Activated CD8-positive, alpha-beta T cell treated with anti-CD3 and anti-CD28 coated beads, Interleukin-2, amount 10 ng/mL, durations not matched to agents 7 days and 5 days (primary cell): ENCODE data around the gene IFNG. TPM values are rescaled to one million over a fixed set of nuclear protein-coding genes. Genes with fewer than 3 reads are reported as not detected.
"Not testable (repeated sequence)": the region's sequence is repeated elsewhere in the genome, so short reads cannot be mapped to it uniquely, and the experiment has no call there.

ENCODE experiments used
- ATAC-seq: fragments of 150-1000 bp; cut with Tn5 transposase; one replicate; pipeline ENCODE4 v1.10.0; 2021; ENCODE audit warnings: moderate library complexity
- CTCF ChIA-PET: fragments of 350-600 bp; sonication (Branson Sonifier 250); formaldehyde crosslinking; loops from one replicate; lab custom pipeline; 2021; ENCODE audit warnings: antibody characterized with exemption; lab: Charles Lee
- POLR2A ChIA-PET: fragments of 350-600 bp; sonication (Branson Sonifier 250); formaldehyde crosslinking; loops from one replicate; lab custom pipeline; 2021; ENCODE audit warnings: antibody characterized with exemption; lab: Charles Lee
- DNase-seq: peaks from one replicate; pipeline ENCODE4 v3.0.0-alpha.2; 2020
- H3K27ac Mint-ChIP-seq: one replicate; pipeline ENCODE4 v1.8.0; 2021; ENCODE audit warnings: mild to moderate bottlenecking, mixed read lengths
- H3K27me3 Mint-ChIP-seq: one replicate; pipeline ENCODE4 v1.8.0; 2021; ENCODE audit warnings: low read depth, mixed read lengths
- H3K36me3 Mint-ChIP-seq: one replicate; pipeline ENCODE4 v1.8.0; 2021; ENCODE audit warnings: low read depth, mixed read lengths
- H3K4me1 Mint-ChIP-seq: one replicate; pipeline ENCODE4 v1.8.0; 2021; ENCODE audit warnings: low read depth, mixed read lengths
- H3K4me3 Mint-ChIP-seq: one replicate; pipeline ENCODE4 v1.8.0; 2021; ENCODE audit warnings: mild to moderate bottlenecking, mixed read lengths
- H3K9me3 Mint-ChIP-seq: one replicate; pipeline ENCODE4 v1.8.0; 2022; ENCODE audit warnings: mixed read lengths; ENCODE audit not compliant: insufficient read depth
- total RNA-seq, 2 experiments: library from RNA; stranded (reverse); gene quantifications; one replicate each; pipeline ENCODE4 v1.2.3, GENCODE V29; 2021

IFNG gene
- 1 to 10 TPM; 3.1 to 5.0 TPM for total RNA-seq

GRCh38 chr12:68159681-68160304, at the start of gene IFNG:
Gene IFNG, minus strand, starts transcription at chr12:68159740. Its CDS starts 125 bp downstream, at chr12:68159615.
- H3K36me3 Mint-ChIP-seq = peaks cover 5% of the 10 kb centered on the region
- peak; percentile 32 for DNase-seq
- H3K27me3 Mint-ChIP-seq = no peaks in the 10 kb centered on the region
- no peaks in the 10 kb centered on the region for H3K9me3 Mint-ChIP-seq
- peaks cover 50% of the 10 kb centered on the region for H3K4me1 Mint-ChIP-seq
- peak within 1 kb of the TSS; percentile 68 for H3K27ac Mint-ChIP-seq
- POLR2A ChIA-PET = interaction anchor here (0.7 to 1.0 kb wide), 2 partner anchors 40 to 42 kb away, joined by 3 to 4 read pairs; no protein-coding TSS in a partner anchor
- ATAC-seq = peak; percentile 63
- CTCF ChIA-PET = interaction anchor here (0.7 to 4.9 kb wide), 13 partner anchors 9 to 158 kb away, joined by 3 to 223 read pairs (median 18); no protein-coding TSS in a partner anchor
- peak within 1 kb of the TSS; percentile 73 for H3K4me3 Mint-ChIP-seq

- H3K36me3 Mint-ChIP-seq, POLR2A ChIA-PET, H3K27ac Mint-ChIP-seq, H3K9me3 Mint-ChIP-seq, DNase-seq, H3K4me3 Mint-ChIP-seq, ATAC-seq: not testable (repeated sequence)
- Mint-ChIP-seq H3K27me3 (peaks cover 11% of the 10 kb centered on the region), H3K4me1 (peaks cover 15% of the 10 kb centered on the region)
- CTCF ChIA-PET = interaction anchor here (0.6 kb wide), 1 partner anchor 35 kb away, joined by 3 read pairs; no protein-coding TSS in a partner anchor
Measured at GRCh38 chr12:68209048-68209728, 49.6 kb upstream of the IFNG start.

- Mint-ChIP-seq H3K9me3 (no peaks in the 10 kb centered on the region), H3K4me3 (no peak overlapping the region), H3K27ac (no peak overlapping the region), H3K27me3 (peaks cover 14% of the 10 kb centered on the region), H3K4me1 (peaks cover 31% of the 10 kb centered on the region), H3K36me3 (peaks cover 2% of the 10 kb centered on the region)
- CTCF ChIA-PET = interaction anchor here (1.1 kb wide), 2 partner anchors 9 to 16 kb away, joined by 3 to 5 read pairs; no protein-coding TSS in a partner anchor
- POLR2A ChIA-PET = no interaction called here
- no peak for DNase-seq
- no peak for ATAC-seq
Measured at GRCh38 chr12:68207276-68207675, 47.7 kb upstream of the IFNG start.

- CTCF ChIA-PET = interaction anchor here (1.1 to 1.4 kb wide), 2 partner anchors 17 to 111 kb away, joined by 3 to 5 read pairs; no protein-coding TSS in a partner anchor
- ATAC-seq (no peak), DNase-seq (no peak)
- H3K36me3 Mint-ChIP-seq = peaks cover 2% of the 10 kb centered on the region
- POLR2A ChIA-PET = no interaction called here
- peaks cover 24% of the 10 kb centered on the region for H3K4me1 Mint-ChIP-seq
- H3K9me3 Mint-ChIP-seq = no peaks in the 10 kb centered on the region
- no peak overlapping the region for H3K27ac Mint-ChIP-seq
- H3K4me3 Mint-ChIP-seq = no peak overlapping the region
- H3K27me3 Mint-ChIP-seq = peaks cover 12% of the 10 kb centered on the region
Measured at GRCh38 chr12:68206446-68206845, 46.9 kb upstream of the IFNG start.

- Mint-ChIP-seq H3K36me3 (no peaks in the 10 kb centered on the region), H3K4me1 (peaks cover 38% of the 10 kb centered on the region), H3K9me3 (no peaks in the 10 kb centered on the region), H3K27ac (no peak overlapping the region), H3K4me3 (no peak overlapping the region), H3K27me3 (peaks cover 12% of the 10 kb centered on the region)
- ATAC-seq (peak; percentile 79), DNase-seq (no peak)
- CTCF ChIA-PET = interaction anchor here (1.4 to 2.6 kb wide), 2 partner anchors 20 to 162 kb away, joined by 5 to 8 read pairs; no protein-coding TSS in a partner anchor
- POLR2A ChIA-PET = no interaction called here
Measured at GRCh38 chr12:68203460-68203875, 43.9 kb upstream of the IFNG start.

- Mint-ChIP-seq H3K4me3 (no peak overlapping the region), H3K4me1 (peaks cover 40% of the 10 kb centered on the region), H3K27ac (no peak overlapping the region), H3K36me3 (no peaks in the 10 kb centered on the region), H3K9me3 (no peaks in the 10 kb centered on the region), H3K27me3 (peaks cover 8% of the 10 kb centered on the region)
- POLR2A ChIA-PET = no interaction called here
- CTCF ChIA-PET = interaction anchor here (1.0 to 1.6 kb wide), 2 partner anchors 11 to 43 kb away, joined by 3 to 6 read pairs; no protein-coding TSS in a partner anchor
- no peak for DNase-seq
- no peak for ATAC-seq
Measured at GRCh38 chr12:68200854-68201253, 41.3 kb upstream of the IFNG start.

- POLR2A ChIA-PET = no interaction called here
- ATAC-seq = no peak
- DNase-seq = no peak
- Mint-ChIP-seq H3K4me1 (peaks cover 40% of the 10 kb centered on the region), H3K27me3 (peaks cover 4% of the 10 kb centered on the region), H3K27ac (no peak overlapping the region), H3K36me3 (no peaks in the 10 kb centered on the region), H3K4me3 (no peak overlapping the region), H3K9me3 (no peaks in the 10 kb centered on the region)
- CTCF ChIA-PET = interaction anchor here (1.4 to 1.6 kb wide), 3 partner anchors 18 to 117 kb away, joined by 3 to 6 read pairs (median 4); no protein-coding TSS in a partner anchor
Measured at GRCh38 chr12:68199127-68199526, 39.6 kb upstream of the IFNG start.

- ChIA-PET POLR2A (no interaction called here), CTCF (interaction anchor here (1.3 to 1.6 kb wide), 2 partner anchors 9 to 118 kb away, joined by 3 to 4 read pairs; no protein-coding TSS in a partner anchor)
- ATAC-seq (peak; percentile 44), DNase-seq (no peak)
- no peaks in the 10 kb centered on the region for H3K9me3 Mint-ChIP-seq
- H3K27ac Mint-ChIP-seq = peak overlapping the region; percentile 81
- no peaks in the 10 kb centered on the region for H3K36me3 Mint-ChIP-seq
- peaks cover 4% of the 10 kb centered on the region for H3K27me3 Mint-ChIP-seq
- peak overlapping the region; percentile 56 for H3K4me3 Mint-ChIP-seq
- peaks cover 38% of the 10 kb centered on the region for H3K4me1 Mint-ChIP-seq
Measured at GRCh38 chr12:68198507-68199086, 39.1 kb upstream of the IFNG start.

- H3K27ac Mint-ChIP-seq = peak overlapping the region; percentile 1
- CTCF ChIA-PET = interaction anchor here (0.6 to 1.4 kb wide), 3 partner anchors 11 to 17 kb away, joined by 3 read pairs; no protein-coding TSS in a partner anchor
- no peaks in the 10 kb centered on the region for H3K9me3 Mint-ChIP-seq
- POLR2A ChIA-PET = no interaction called here
- H3K27me3 Mint-ChIP-seq = no peaks in the 10 kb centered on the region
- H3K4me3 Mint-ChIP-seq = no peak overlapping the region
- DNase-seq (no peak), ATAC-seq (no peak)
- H3K4me1 Mint-ChIP-seq = peaks cover 22% of the 10 kb centered on the region
- no peaks in the 10 kb centered on the region for H3K36me3 Mint-ChIP-seq
Measured at GRCh38 chr12:68190301-68190700, 30.8 kb upstream of the IFNG start.

- CTCF ChIA-PET = interaction anchor here (0.7 to 1.8 kb wide), 4 partner anchors 9 to 149 kb away, joined by 3 to 8 read pairs (median 4); no protein-coding TSS in a partner anchor
- peak; percentile 58 for DNase-seq
- Mint-ChIP-seq H3K4me3 (peak overlapping the region; percentile 44), H3K4me1 (peaks cover 22% of the 10 kb centered on the region), H3K27ac (peak overlapping the region; percentile 81), H3K27me3 (no peaks in the 10 kb centered on the region), H3K9me3 (no peaks in the 10 kb centered on the region), H3K36me3 (no peaks in the 10 kb centered on the region)
- POLR2A ChIA-PET = no interaction called here
- ATAC-seq = peak; percentile 86
Measured at GRCh38 chr12:68189821-68190242, 30.3 kb upstream of the IFNG start.

GRCh38 chr12:68185598-68185997, 26.1 kb upstream of the IFNG start:
- no peak for DNase-seq
- H3K4me1 Mint-ChIP-seq = peaks cover 30% of the 10 kb centered on the region
- no peaks in the 10 kb centered on the region for H3K9me3 Mint-ChIP-seq
- H3K36me3 Mint-ChIP-seq = peaks cover 2% of the 10 kb centered on the region
- ChIA-PET CTCF (interaction anchor here (1.1 kb wide), 1 partner anchor 65 kb away, joined by 3 read pairs; no protein-coding TSS in a partner anchor), POLR2A (no interaction called here)
- ATAC-seq = no peak
- no peaks in the 10 kb centered on the region for H3K27me3 Mint-ChIP-seq
- no peak overlapping the region for H3K27ac Mint-ChIP-seq
- no peak overlapping the region for H3K4me3 Mint-ChIP-seq
